CD14-positive monocyte (primary cell): ENCODE results near the gene GMFB. TPM values are rescaled to one million over a fixed set of nuclear protein-coding genes. Genes with fewer than 3 reads are reported as not detected.
"Not testable (repeated sequence)": the region's sequence is repeated elsewhere in the genome, so short reads cannot be mapped to it uniquely, and the experiment has no call there.

Source experiments
- DNase-seq, 3 donors: peaks; one replicate each; pipeline ENCODE4 v3.0.0-alpha.2; 2011 to 2022
- H2AFZ ChIP-seq: 2 replicates; pipeline ENCODE4 v1.6.0; 2012; ENCODE audit warnings: mild to moderate bottlenecking, low read depth, low read length, inconsistent platforms; ENCODE audit not compliant: insufficient read depth, poor library complexity, severe bottlenecking
- H3K27ac ChIP-seq, 2 donors: 1 replicate in 1 of 2; 2 replicates in 1 of 2; pipeline ENCODE4 v1.5.1; 2012 to 2013; ENCODE audit warnings: low read length in 2 of 2, control low read depth in 1 of 2, inconsistent platforms in 1 of 2, low read depth in 1 of 2, mild to moderate bottlenecking in 1 of 2
- H3K27me3 ChIP-seq, 2 donors: one replicate each; pipeline versions ENCODE4 v1.6.0 to v1.6.1; 2011 to 2013; ENCODE audit warnings: low read length in 2 of 2; ENCODE audit not compliant: control insufficient read depth in 2 of 2, insufficient read depth in 2 of 2
- H3K36me3 ChIP-seq, 2 donors: replicated peaks in 1 of 2; 1 replicate in 1 of 2; 2 replicates in 1 of 2; pipeline versions ENCODE4 v1.5.1 to v1.6.1; 2012 to 2013; ENCODE audit warnings: low read length in 2 of 2, control low read depth in 1 of 2, inconsistent platforms in 1 of 2, mild to moderate bottlenecking in 1 of 2; ENCODE audit not compliant: insufficient read depth in 2 of 2, control insufficient read depth in 1 of 2
- H3K4me1 ChIP-seq, 2 donors: 1 replicate in 1 of 2; 2 replicates in 1 of 2; pipeline versions ENCODE4 v1.5.1 to v1.6.1; 2012 to 2013; ENCODE audit warnings: low read length in 2 of 2, control low read depth in 1 of 2, inconsistent platforms in 1 of 2, mild to moderate bottlenecking in 1 of 2, moderate library complexity in 1 of 2; ENCODE audit not compliant: insufficient read depth in 2 of 2, control insufficient read depth in 1 of 2
- H3K4me2 ChIP-seq: replicated peaks from 2 replicates; pipeline ENCODE3; 2012; ENCODE audit warnings: low read length, moderate library complexity, mild to moderate bottlenecking; ENCODE audit not compliant: poor library complexity, severe bottlenecking; ENCODE audit errors: extremely low read depth
- H3K4me3 ChIP-seq, 3 experiments: fragments of 200-600 bp in 1 of 3; sonication (generic) in 1 of 3; replicated peaks in 1 of 3; 1 replicate in 2 of 3; 2 replicates in 1 of 3; pipeline ENCODE4 v1.5.1; 2011 to 2013; ENCODE audit warnings: low read length in 3 of 3, mild to moderate bottlenecking in 3 of 3, control low read depth in 2 of 3, low read depth in 2 of 3, inconsistent platforms in 1 of 3, moderate library complexity in 1 of 3
- H3K79me2 ChIP-seq: 2 replicates; pipeline ENCODE4 v1.6.0; 2012; ENCODE audit warnings: mild to moderate bottlenecking, control low read depth, inconsistent platforms, low read length, moderate library complexity; ENCODE audit not compliant: insufficient read depth
- H3K9ac ChIP-seq: 2 replicates; pipeline ENCODE4 v1.6.0; 2017; ENCODE audit warnings: low read length, mild to moderate bottlenecking; ENCODE audit not compliant: insufficient read depth, poor library complexity, severe bottlenecking
- H3K9me3 ChIP-seq, 2 donors: replicated peaks in 1 of 2; 1 replicate in 1 of 2; 2 replicates in 1 of 2; pipeline versions ENCODE4 v1.5.1 to v1.6.1; 2012 to 2013; ENCODE audit warnings: low read length in 2 of 2, control low read depth in 1 of 2; ENCODE audit not compliant: control insufficient read depth in 1 of 2, insufficient read depth in 1 of 2
- H4K20me1 ChIP-seq: 2 replicates; pipeline ENCODE4 v1.6.0; 2012; ENCODE audit warnings: mild to moderate bottlenecking, low read length, control low read depth, moderate library complexity; ENCODE audit not compliant: insufficient read depth
- H3K27ac Mint-ChIP-seq, 7 donors: one replicate each; pipeline ENCODE4 v1.8.0; 2020; ENCODE audit warnings: mild to moderate bottlenecking in 7 of 7, mixed read lengths in 7 of 7, moderate library complexity in 6 of 7, inconsistent platforms in 2 of 7
- H3K27me3 Mint-ChIP-seq, 3 donors: one replicate each; pipeline ENCODE4 v1.8.0; 2021 to 2022; ENCODE audit warnings: low read depth in 3 of 3, mild to moderate bottlenecking in 3 of 3, mixed read lengths in 3 of 3, moderate library complexity in 3 of 3, inconsistent platforms in 1 of 3
- H3K36me3 Mint-ChIP-seq, 2 donors: one replicate each; pipeline ENCODE4 v1.8.0; 2020; ENCODE audit warnings: mixed read lengths in 2 of 2, inconsistent platforms in 1 of 2, mild to moderate bottlenecking in 1 of 2
- H3K4me1 Mint-ChIP-seq: one replicate; pipeline ENCODE4 v1.8.0; 2020; ENCODE audit warnings: mild to moderate bottlenecking, mixed read lengths
- H3K4me3 Mint-ChIP-seq, 2 donors: one replicate each; pipeline ENCODE4 v1.8.0; 2020; ENCODE audit warnings: mild to moderate bottlenecking in 2 of 2, mixed read lengths in 2 of 2, moderate library complexity in 1 of 2
- H3K9me3 Mint-ChIP-seq, 7 donors: one replicate each; pipeline ENCODE4 v1.8.0; 2020 to 2022; ENCODE audit warnings: mixed read lengths in 7 of 7, mild to moderate bottlenecking in 6 of 7, moderate library complexity in 6 of 7, inconsistent platforms in 2 of 7
- WGBS: methylation state at CpG from one replicate; pipeline ENCODE4 v1.1.5; 2013; ENCODE audit warnings: missing lambda C conversion rate; ENCODE audit not compliant: insufficient coverage; 5-methylcytosine and 5-hydroxymethylcytosine counted together
- intact Hi-C, 2 donors: fragments of 100-400 bp; cut with micrococcal nuclease; formaldehyde crosslinking; loops; one replicate each; pipeline versions ENCODE4 v1.15.0 to v1.15.1; 2023
- polyA plus RNA-seq, 3 donors: library from polyadenylated mRNA; depleted of rRNA in 1 of 3; unstranded in 2 of 3; stranded (reverse) in 1 of 3; fragments of 300-500 nt in 2 of 3; fragments of >200 nt in 1 of 3; fragmentation: Illumina TruSeq in 2 of 3; gene quantifications; 1 replicate in 2 of 3; 2 replicates in 1 of 3; pipeline ENCODE4 v1.2.3, GENCODE V29; 2012 to 2021
- TF ChIP-seq, protein P1 (sequence below): fragments of 200-600 bp; IDR thresholded peaks from one replicate; pipeline ENCODE4 v1.8.0; 2022; ENCODE audit warnings: antibody characterized with exemption, mild to moderate bottlenecking

GMFB gene
- polyA plus RNA-seq, 3 donors: 10.8 to 41.1 (median 26.1) TPM

DNA sequence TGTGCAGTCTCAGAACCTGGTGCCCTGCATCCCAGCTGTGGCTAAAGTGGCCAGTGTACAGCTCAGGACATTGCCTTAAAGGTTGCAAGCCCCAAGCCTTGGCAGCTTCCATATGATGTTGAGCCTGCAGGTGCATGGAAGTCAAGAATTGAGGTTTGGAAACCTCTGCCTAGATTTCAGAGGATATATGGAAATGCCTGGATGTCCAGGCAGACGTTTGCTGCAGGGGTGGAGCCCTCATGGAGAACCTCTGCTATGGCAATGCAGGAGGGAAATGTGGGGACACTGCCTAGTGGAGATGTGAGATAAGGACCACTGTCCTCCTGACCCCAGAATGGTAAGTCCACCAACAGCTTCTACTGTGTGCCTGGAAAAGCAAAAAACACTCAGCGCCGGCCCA is 29.7 kb downstream of the GMFB start:
- Histone ChIP-seq H3K27ac (no peak overlapping the region), H3K79me2 (no peaks in the 10 kb centered on the region), H4K20me1 (no peaks in the 10 kb centered on the region), H3K9me3 (peaks cover 6 to 18% of the 10 kb centered on the region in 2 donors), H3K27me3 (no peaks in the 10 kb centered on the region), H3K9ac (no peak overlapping the region), H3K36me3 (no peaks in the 10 kb centered on the region), H3K4me1 (peaks cover 0 to 10% of the 10 kb centered on the region in 2 donors), H3K4me2 (no peak overlapping the region), H3K4me3 (no peak overlapping the region), H2AFZ (no peak overlapping the region)
- H3K4me3 Mint-ChIP-seq: no peak overlapping the region
- H3K9me3 Mint-ChIP-seq: peaks cover 8 to 20% (median 14%) of the 10 kb centered on the region in 7 donors
- WGBS: 100% methylated on average over 2 of the region's 3 CpGs
- peaks cover 0 to 9% of the 10 kb centered on the region in 2 donors for H3K36me3 Mint-ChIP-seq
- H3K4me1 Mint-ChIP-seq: peaks cover 18% of the 10 kb centered on the region
- TF ChIP-seq, protein P1, sequence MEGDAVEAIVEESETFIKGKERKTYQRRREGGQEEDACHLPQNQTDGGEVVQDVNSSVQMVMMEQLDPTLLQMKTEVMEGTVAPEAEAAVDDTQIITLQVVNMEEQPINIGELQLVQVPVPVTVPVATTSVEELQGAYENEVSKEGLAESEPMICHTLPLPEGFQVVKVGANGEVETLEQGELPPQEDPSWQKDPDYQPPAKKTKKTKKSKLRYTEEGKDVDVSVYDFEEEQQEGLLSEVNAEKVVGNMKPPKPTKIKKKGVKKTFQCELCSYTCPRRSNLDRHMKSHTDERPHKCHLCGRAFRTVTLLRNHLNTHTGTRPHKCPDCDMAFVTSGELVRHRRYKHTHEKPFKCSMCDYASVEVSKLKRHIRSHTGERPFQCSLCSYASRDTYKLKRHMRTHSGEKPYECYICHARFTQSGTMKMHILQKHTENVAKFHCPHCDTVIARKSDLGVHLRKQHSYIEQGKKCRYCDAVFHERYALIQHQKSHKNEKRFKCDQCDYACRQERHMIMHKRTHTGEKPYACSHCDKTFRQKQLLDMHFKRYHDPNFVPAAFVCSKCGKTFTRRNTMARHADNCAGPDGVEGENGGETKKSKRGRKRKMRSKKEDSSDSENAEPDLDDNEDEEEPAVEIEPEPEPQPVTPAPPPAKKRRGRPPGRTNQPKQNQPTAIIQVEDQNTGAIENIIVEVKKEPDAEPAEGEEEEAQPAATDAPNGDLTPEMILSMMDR: no peak
- H3K27ac Mint-ChIP-seq: peak overlapping the region in 1 of 7 donors; percentile 40
- H3K27me3 Mint-ChIP-seq: peaks cover 0 to 6% (median 2%) of the 10 kb centered on the region in 3 donors
- intact Hi-C loops: no loop called here
- DNase-seq: no peak

DNA sequence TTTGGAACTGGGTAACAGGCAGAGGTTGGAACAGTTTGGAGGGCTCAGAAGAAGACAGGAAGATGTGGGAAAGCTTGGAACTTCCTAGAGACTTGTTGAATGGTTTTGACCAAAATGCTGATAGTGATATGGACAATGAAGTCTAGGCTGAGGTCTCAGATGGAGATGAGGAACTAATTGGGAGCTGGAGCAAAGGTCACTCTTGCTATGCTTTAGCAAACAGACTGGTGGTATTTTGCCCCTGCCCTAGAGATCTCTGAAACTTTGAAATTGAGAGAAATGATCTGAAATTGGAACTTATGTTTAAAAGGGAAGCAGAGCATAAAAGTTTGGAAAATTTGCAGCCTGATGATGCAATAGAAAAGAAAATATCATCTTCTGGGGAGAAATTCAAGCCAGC is 30.2 kb downstream of the GMFB start:
- Histone ChIP-seq H3K9me3 (peaks cover 6 to 18% of the 10 kb centered on the region in 2 donors), H3K4me1 (peaks cover 0 to 10% of the 10 kb centered on the region in 2 donors)
- H3K36me3 ChIP-seq, H3K4me3 Mint-ChIP-seq, DNase-seq, H3K27me3 Mint-ChIP-seq, H4K20me1 ChIP-seq, H3K79me2 ChIP-seq, H3K27ac ChIP-seq, intact Hi-C loops, H3K36me3 Mint-ChIP-seq, H3K27ac Mint-ChIP-seq, H3K27me3 ChIP-seq, H2AFZ ChIP-seq, H3K9ac ChIP-seq, H3K4me3 ChIP-seq, H3K4me2 ChIP-seq: not testable (repeated sequence)
- H3K9me3 Mint-ChIP-seq: peaks cover 8 to 20% (median 14%) of the 10 kb centered on the region in 7 donors
- peaks cover 18% of the 10 kb centered on the region for H3K4me1 Mint-ChIP-seq
